Hepatocyte (in vitro differentiated cells): ENCODE data around the gene ALDOB. TPM values are rescaled to one million over a fixed set of nuclear protein-coding genes. Genes with fewer than 3 reads are reported as not detected.

Experiments used
- DNase-seq: peaks from one replicate; pipeline ENCODE4 v3.0.0-alpha.2; 2016; ENCODE audit warnings: low spot score
- H2AFZ ChIP-seq: fragments of 200-600 bp; sonication (generic); 2 replicates; pipeline ENCODE4 v1.6.0; 2016; ENCODE audit warnings: antibody characterized with exemption, mild to moderate bottlenecking
- H3K27ac ChIP-seq: fragments of 200-600 bp; sonication (generic); 2 replicates; pipeline ENCODE4 v1.5.1; 2016; ENCODE audit warnings: mild to moderate bottlenecking
- H3K27me3 ChIP-seq: fragments of 200-600 bp; sonication (generic); 2 replicates; pipeline ENCODE4 v1.6.1; 2016
- H3K36me3 ChIP-seq: fragments of 200-600 bp; sonication (generic); replicated peaks from 2 replicates; pipeline ENCODE4 v1.5.1; 2016; ENCODE audit warnings: low read depth; ENCODE audit not compliant: insufficient read depth
- H3K4me1 ChIP-seq: fragments of 200-600 bp; sonication (generic); 2 replicates; pipeline ENCODE4 v1.5.1; 2016; ENCODE audit warnings: mild to moderate bottlenecking, moderate library complexity; ENCODE audit not compliant: insufficient read depth
- H3K4me2 ChIP-seq: fragments of 200-600 bp; sonication (generic); 2 replicates; pipeline ENCODE4 v1.6.0; 2016
- H3K4me3 ChIP-seq: fragments of 200-600 bp; sonication (generic); 2 replicates; pipeline ENCODE4 v1.5.1; 2016; ENCODE audit warnings: mild to moderate bottlenecking
- H3K79me2 ChIP-seq: fragments of 200-600 bp; sonication (generic); 2 replicates; pipeline ENCODE4 v1.6.0; 2017; ENCODE audit warnings: mild to moderate bottlenecking
- H3K9me2 ChIP-seq: fragments of 200-600 bp; sonication (generic); replicated peaks from 2 replicates; pipeline ENCODE4 v1.6.0; 2017; ENCODE audit warnings: mild to moderate bottlenecking; ENCODE audit not compliant: insufficient read depth
- H3K9me3 ChIP-seq: fragments of 200-600 bp; sonication (generic); 2 replicates; pipeline ENCODE4 v1.5.1; 2016; ENCODE audit warnings: low read depth, mild to moderate bottlenecking
- H4K20me1 ChIP-seq: fragments of 200-600 bp; sonication (generic); 2 replicates; pipeline ENCODE4 v1.6.0; 2016; ENCODE audit warnings: mild to moderate bottlenecking; ENCODE audit not compliant: insufficient read depth, poor library complexity, severe bottlenecking
- EZH2 ChIP-seq: fragments of 200-600 bp; sonication (generic); IDR thresholded peaks from 2 replicates; pipeline ENCODE4 v1.6.1; 2016; ENCODE audit warnings: antibody characterized with exemption, mild to moderate bottlenecking, borderline replicate concordance
- EZH2phosphoT487 ChIP-seq: fragments of 200-600 bp; sonication (generic); IDR thresholded peaks from one replicate; pipeline ENCODE4 v1.6.1; 2018; ENCODE audit warnings: antibody characterized with exemption, mild to moderate bottlenecking, low read depth, moderate library complexity; ENCODE audit not compliant: unreplicated experiment, severe bottlenecking
- WGBS: methylation state at CpG from one replicate; pipeline ENCODE4 v1.1.6; 2016; ENCODE audit warnings: low lambda C conversion rate; ENCODE audit errors: missing lambda C conversion rate; 5-methylcytosine and 5-hydroxymethylcytosine counted together
- polyA plus RNA-seq: library from polyadenylated mRNA; unstranded; fragments of >200 nt; fragmentation: Nextera tagmentation; extraction: Ambion mirVana; gene quantifications from 2 replicates; pipeline ENCODE4 v1.2.1, GENCODE V29; 2016
- total RNA-seq: library from RNA; depleted of rRNA; stranded (reverse); fragments of >200 nt; gene quantifications from 2 replicates; pipeline ENCODE4 v1.2.3, GENCODE V29; 2014
- TF ChIP-seq, protein P1 (sequence below): fragments of 200-600 bp; sonication (generic); IDR thresholded peaks from 2 replicates; pipeline ENCODE4 v1.5.1; 2016; ENCODE audit warnings: antibody characterized with exemption, mild to moderate bottlenecking; ENCODE audit not compliant: poor library complexity

Gene ALDOB
- total and polyA plus RNA-seq, 2 experiments from 2014 or later = 71.6 to 236 TPM

DNA sequence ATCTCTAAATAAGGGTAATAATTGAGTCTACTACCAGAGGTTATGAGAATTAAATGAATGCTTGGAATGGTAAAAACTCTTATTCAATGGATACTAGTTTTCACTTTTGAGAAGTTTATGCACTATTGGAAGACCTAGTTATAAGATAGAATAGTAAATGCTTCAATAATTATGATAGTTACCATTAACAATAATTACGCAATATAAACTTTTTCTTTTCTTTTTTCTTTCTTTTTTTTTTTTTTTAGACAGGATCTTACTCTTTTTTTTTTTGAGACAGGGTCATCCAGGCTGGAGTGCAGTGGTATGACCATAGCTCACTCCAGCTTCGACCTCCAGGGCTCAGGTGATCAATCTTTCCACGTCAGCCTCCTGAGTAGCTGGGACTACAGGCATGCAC is 6.7 kb downstream of the ALDOB start:
- H3K27ac ChIP-seq = peak overlapping the region; percentile 62
- H3K4me3 ChIP-seq = no peak overlapping the region
- no peaks in the 10 kb centered on the region for H3K4me1 ChIP-seq
- H4K20me1 ChIP-seq = no peaks in the 10 kb centered on the region
- no peak overlapping the region for H3K4me2 ChIP-seq
- H3K9me3 ChIP-seq = no peaks in the 10 kb centered on the region
- H3K27me3 ChIP-seq = no peaks in the 10 kb centered on the region
- TF ChIP-seq EZH2 (no peak), EZH2phosphoT487 (no peak)
- TF ChIP-seq, protein P1, sequence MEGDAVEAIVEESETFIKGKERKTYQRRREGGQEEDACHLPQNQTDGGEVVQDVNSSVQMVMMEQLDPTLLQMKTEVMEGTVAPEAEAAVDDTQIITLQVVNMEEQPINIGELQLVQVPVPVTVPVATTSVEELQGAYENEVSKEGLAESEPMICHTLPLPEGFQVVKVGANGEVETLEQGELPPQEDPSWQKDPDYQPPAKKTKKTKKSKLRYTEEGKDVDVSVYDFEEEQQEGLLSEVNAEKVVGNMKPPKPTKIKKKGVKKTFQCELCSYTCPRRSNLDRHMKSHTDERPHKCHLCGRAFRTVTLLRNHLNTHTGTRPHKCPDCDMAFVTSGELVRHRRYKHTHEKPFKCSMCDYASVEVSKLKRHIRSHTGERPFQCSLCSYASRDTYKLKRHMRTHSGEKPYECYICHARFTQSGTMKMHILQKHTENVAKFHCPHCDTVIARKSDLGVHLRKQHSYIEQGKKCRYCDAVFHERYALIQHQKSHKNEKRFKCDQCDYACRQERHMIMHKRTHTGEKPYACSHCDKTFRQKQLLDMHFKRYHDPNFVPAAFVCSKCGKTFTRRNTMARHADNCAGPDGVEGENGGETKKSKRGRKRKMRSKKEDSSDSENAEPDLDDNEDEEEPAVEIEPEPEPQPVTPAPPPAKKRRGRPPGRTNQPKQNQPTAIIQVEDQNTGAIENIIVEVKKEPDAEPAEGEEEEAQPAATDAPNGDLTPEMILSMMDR = no peak
- no peaks in the 10 kb centered on the region for H3K79me2 ChIP-seq
- H2AFZ ChIP-seq = no peak overlapping the region
- H3K9me2 ChIP-seq = no peaks in the 10 kb centered on the region
- no peaks in the 10 kb centered on the region for H3K36me3 ChIP-seq
- WGBS = 82% methylated on average over 3 of the region's 3 CpGs
- no peak for DNase-seq

DNA sequence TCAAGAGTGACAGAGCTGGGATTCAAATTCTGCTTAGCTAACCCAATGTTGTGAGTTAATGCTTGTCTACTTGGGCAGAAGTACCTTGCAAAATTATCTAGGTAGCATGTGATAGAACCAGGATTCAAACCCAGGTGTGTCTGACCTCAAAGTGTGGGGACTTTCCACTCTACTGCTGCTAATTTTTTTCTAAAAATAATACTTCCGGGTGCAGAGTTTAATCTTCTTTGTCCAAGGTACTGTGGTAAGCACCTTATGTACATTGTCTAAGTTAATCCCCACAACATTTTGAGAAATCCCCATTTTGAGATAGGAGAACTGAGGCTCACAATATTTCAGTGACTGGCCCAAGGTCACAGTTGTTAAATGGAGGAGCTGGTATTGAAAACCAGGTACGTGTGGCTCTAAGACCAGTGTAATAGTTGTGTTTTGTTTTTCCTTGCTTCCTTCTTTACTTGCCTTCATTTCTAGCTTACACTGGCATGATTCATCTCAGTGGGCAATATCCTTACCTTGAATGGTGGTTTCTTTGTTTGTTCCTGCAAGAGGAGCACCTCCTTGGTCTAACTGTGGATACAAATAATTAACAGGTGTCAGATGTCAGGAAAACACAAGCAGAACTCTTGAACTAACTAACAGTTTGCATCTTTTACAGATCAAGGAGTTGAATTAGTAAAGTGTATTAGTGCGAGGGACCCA is 7.5 kb downstream of the ALDOB start:
- peak overlapping the region; percentile 62 for H3K27ac ChIP-seq
- H3K9me3 ChIP-seq = no peaks in the 10 kb centered on the region
- H3K27me3 ChIP-seq = no peaks in the 10 kb centered on the region
- H4K20me1 ChIP-seq = no peaks in the 10 kb centered on the region
- H3K4me3 ChIP-seq = no peak overlapping the region
- H3K79me2 ChIP-seq = no peaks in the 10 kb centered on the region
- no peak overlapping the region for H3K4me2 ChIP-seq
- no peaks in the 10 kb centered on the region for H3K36me3 ChIP-seq
- H2AFZ ChIP-seq = no peak overlapping the region
- no peaks in the 10 kb centered on the region for H3K4me1 ChIP-seq
- no peaks in the 10 kb centered on the region for H3K9me2 ChIP-seq
- TF ChIP-seq EZH2 (no peak), EZH2phosphoT487 (no peak)
- TF ChIP-seq, protein P1 = no peak
- DNase-seq = no peak
- 83% methylated on average over 3 of the region's 3 CpGs for WGBS

DNA sequence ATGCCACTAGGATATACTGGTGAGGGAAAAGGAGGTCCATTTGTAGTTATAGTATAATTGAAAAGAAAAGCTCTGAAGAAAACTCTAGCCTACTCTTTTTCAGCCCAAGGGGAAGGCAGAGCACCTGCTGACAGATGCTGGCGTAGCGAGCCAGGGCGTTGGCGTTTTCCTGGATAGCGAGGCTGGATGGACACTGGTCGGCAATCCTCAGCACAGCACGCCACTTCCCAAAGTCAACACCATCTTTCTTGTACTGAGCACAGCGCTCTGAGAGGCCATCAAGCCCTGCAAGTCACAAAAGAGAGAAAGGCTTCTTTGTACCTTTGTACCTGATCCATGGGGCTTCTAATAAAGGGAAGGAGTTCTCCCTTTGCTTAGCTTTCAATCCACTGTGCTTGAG is 8.2 kb downstream of the ALDOB start:
- Histone ChIP-seq H3K9me3 (no peaks in the 10 kb centered on the region), H3K36me3 (no peaks in the 10 kb centered on the region), H4K20me1 (no peaks in the 10 kb centered on the region), H3K9me2 (no peaks in the 10 kb centered on the region), H3K27ac (peak overlapping the region; percentile 62), H3K4me2 (no peak overlapping the region), H2AFZ (no peak overlapping the region), H3K27me3 (no peaks in the 10 kb centered on the region), H3K79me2 (no peaks in the 10 kb centered on the region), H3K4me1 (no peaks in the 10 kb centered on the region), H3K4me3 (no peak overlapping the region)
- TF ChIP-seq EZH2phosphoT487 (no peak), EZH2 (no peak)
- TF ChIP-seq, protein P1 = no peak
- WGBS = 94% methylated on average over 8 of the region's 8 CpGs
- no peak for DNase-seq
